Loucy (cell line): ENCODE results near the gene GIPC2.

ENCODE experiments used
- H2AFZ ChIP-seq: fragments of 200-600 bp; sonication (generic); 2 replicates; pipeline ENCODE4 v1.6.0; 2016; ENCODE audit warnings: antibody characterized with exemption, mild to moderate bottlenecking, low read length, moderate library complexity
- H3F3A ChIP-seq: fragments of 200-600 bp; 2 replicates; pipeline ENCODE4 v1.6.0; 2016; ENCODE audit warnings: antibody characterized with exemption, low read depth, mild to moderate bottlenecking
- H3K27me3 ChIP-seq: fragments of 200-600 bp; sonication (generic); 2 replicates; pipeline ENCODE4 v1.6.1; 2014; ENCODE audit warnings: low read length, mild to moderate bottlenecking; ENCODE audit not compliant: insufficient read depth, poor library complexity, severe bottlenecking
- H3K36me3 ChIP-seq: fragments of 200-600 bp; sonication (generic); 2 replicates; pipeline ENCODE4 v1.6.1; 2016; ENCODE audit warnings: low read length; ENCODE audit not compliant: insufficient read depth
- H3K4me1 ChIP-seq: fragments of 200-600 bp; sonication (generic); 2 replicates; pipeline ENCODE4 v1.5.1; 2014; ENCODE audit warnings: low read length, mild to moderate bottlenecking; ENCODE audit not compliant: insufficient read depth, poor library complexity, severe bottlenecking
- H3K4me2 ChIP-seq: fragments of 200-600 bp; sonication (generic); 2 replicates; pipeline ENCODE4 v1.6.0; 2014; ENCODE audit warnings: antibody characterized with exemption, low read length, low read depth, mild to moderate bottlenecking; ENCODE audit not compliant: poor library complexity, severe bottlenecking
- H3K4me3 ChIP-seq: fragments of 200-600 bp; sonication (generic); 2 replicates; pipeline ENCODE4 v1.5.1; 2014; ENCODE audit warnings: low read length, mild to moderate bottlenecking, mixed read lengths; ENCODE audit not compliant: poor library complexity, severe bottlenecking
- H3K79me2 ChIP-seq: fragments of 200-600 bp; sonication (generic); 2 replicates; pipeline ENCODE4 v1.6.1; 2014; ENCODE audit warnings: low read length; ENCODE audit not compliant: insufficient read depth
- H3K9ac ChIP-seq: fragments of 200-600 bp; sonication (generic); 2 replicates; pipeline ENCODE4 v1.6.0; 2014; ENCODE audit warnings: mild to moderate bottlenecking, low read depth, low read length, moderate library complexity; ENCODE audit not compliant: poor library complexity, severe bottlenecking
- H3K9me2 ChIP-seq: fragments of 200-600 bp; sonication (generic); replicated peaks from 2 replicates; pipeline ENCODE4 v1.6.1; 2016; ENCODE audit warnings: low read depth, low read length, mixed read lengths
- H3K9me3 ChIP-seq: fragments of 200-600 bp; sonication (generic); 2 replicates; pipeline ENCODE4 v1.6.1; 2014; ENCODE audit warnings: mild to moderate bottlenecking, antibody characterized with exemption, low read length, low read depth; ENCODE audit not compliant: insufficient read depth
- H4K20me1 ChIP-seq: fragments of 200-600 bp; sonication (generic); 2 replicates; pipeline ENCODE4 v1.6.0; 2014; ENCODE audit warnings: antibody characterized with exemption, low read length, mild to moderate bottlenecking; ENCODE audit not compliant: insufficient read depth, poor library complexity, severe bottlenecking
- EZH2phosphoT487 ChIP-seq: fragments of 200-600 bp; IDR thresholded peaks from 2 replicates; pipeline ENCODE4 v1.6.1; 2018; ENCODE audit warnings: antibody characterized with exemption, mild to moderate bottlenecking, moderate library complexity, borderline replicate concordance
- TF ChIP-seq, protein P1 (sequence below): fragments of 200-600 bp; sonication (generic); conservative IDR thresholded peaks from 2 replicates; pipeline ENCODE4 v1.5.1; 2014; ENCODE audit warnings: mild to moderate bottlenecking, antibody characterized with exemption, low read length

GIPC2 gene

DNA sequence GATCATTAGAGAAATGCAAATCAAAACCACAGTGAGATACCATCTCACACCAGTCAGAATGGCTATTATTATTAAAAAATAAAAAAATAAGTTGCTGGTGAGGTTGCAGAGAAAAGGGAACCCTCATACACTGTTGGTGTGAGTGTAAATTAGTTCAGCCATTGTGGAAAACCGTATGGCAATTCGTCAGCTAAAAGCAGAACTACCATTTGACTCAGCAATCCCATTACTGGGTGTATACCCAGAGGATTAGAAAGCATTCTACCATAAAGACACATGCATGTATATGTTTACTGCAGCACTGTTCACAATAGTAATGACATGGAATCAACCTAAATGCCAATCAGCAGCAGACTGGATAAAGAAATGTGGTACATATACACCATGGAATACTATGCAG lies 42.2 kb downstream of the GIPC2 start:
- no peaks in the 10 kb centered on the region for H3K79me2 ChIP-seq
- no peaks in the 10 kb centered on the region for H3K27me3 ChIP-seq
- H3K9ac ChIP-seq, result no peak overlapping the region
- H3K9me3 ChIP-seq, result no peaks in the 10 kb centered on the region; the same call in 1 of the 2 replicates
- H4K20me1 ChIP-seq, result no peaks in the 10 kb centered on the region
- TF ChIP-seq, protein P1, sequence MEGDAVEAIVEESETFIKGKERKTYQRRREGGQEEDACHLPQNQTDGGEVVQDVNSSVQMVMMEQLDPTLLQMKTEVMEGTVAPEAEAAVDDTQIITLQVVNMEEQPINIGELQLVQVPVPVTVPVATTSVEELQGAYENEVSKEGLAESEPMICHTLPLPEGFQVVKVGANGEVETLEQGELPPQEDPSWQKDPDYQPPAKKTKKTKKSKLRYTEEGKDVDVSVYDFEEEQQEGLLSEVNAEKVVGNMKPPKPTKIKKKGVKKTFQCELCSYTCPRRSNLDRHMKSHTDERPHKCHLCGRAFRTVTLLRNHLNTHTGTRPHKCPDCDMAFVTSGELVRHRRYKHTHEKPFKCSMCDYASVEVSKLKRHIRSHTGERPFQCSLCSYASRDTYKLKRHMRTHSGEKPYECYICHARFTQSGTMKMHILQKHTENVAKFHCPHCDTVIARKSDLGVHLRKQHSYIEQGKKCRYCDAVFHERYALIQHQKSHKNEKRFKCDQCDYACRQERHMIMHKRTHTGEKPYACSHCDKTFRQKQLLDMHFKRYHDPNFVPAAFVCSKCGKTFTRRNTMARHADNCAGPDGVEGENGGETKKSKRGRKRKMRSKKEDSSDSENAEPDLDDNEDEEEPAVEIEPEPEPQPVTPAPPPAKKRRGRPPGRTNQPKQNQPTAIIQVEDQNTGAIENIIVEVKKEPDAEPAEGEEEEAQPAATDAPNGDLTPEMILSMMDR, result no peak
- no peak for TF ChIP-seq EZH2phosphoT487
- H3K4me2 ChIP-seq, result no peak overlapping the region
- H2AFZ ChIP-seq, result no peak overlapping the region
- no peaks in the 10 kb centered on the region for H3K9me2 ChIP-seq
- no peaks in the 10 kb centered on the region for H3K36me3 ChIP-seq
- H3K4me1 ChIP-seq, result no peaks in the 10 kb centered on the region
- H3K4me3 ChIP-seq, result no peak overlapping the region
- H3F3A ChIP-seq, result no peaks in the 10 kb centered on the region

DNA sequence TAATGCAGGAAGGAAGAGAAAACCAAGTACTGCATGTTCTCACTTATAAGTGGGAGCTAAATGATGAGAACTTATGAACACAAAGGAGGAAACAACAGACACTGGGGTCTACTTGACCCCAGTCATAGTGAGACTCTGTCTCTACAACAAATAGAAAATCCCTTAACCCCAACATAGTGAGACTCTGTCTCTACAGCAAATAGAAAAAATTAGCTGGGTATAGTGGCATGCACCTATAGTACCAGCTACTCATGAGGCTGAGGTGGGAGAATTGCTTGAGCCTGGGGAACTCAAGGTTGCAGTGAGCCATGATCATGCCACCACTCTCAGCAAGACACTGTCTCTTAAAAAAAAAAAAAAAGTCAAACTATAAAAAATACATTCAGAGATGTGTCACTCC lies 42.7 kb downstream of the GIPC2 start:
- H4K20me1 ChIP-seq, result no peaks in the 10 kb centered on the region
- H3K4me3 ChIP-seq, result no peak overlapping the region
- H2AFZ ChIP-seq, result no peak overlapping the region
- no peaks in the 10 kb centered on the region for H3K4me1 ChIP-seq
- H3F3A ChIP-seq, result no peaks in the 10 kb centered on the region
- H3K79me2 ChIP-seq, result no peaks in the 10 kb centered on the region
- TF ChIP-seq EZH2phosphoT487, result no peak
- TF ChIP-seq, protein P1, result no peak
- H3K9me2 ChIP-seq, result no peaks in the 10 kb centered on the region
- H3K36me3 ChIP-seq, result no peaks in the 10 kb centered on the region
- no peak overlapping the region for H3K4me2 ChIP-seq
- no peaks in the 10 kb centered on the region; the same call in 1 of the 2 replicates for H3K9me3 ChIP-seq
- no peaks in the 10 kb centered on the region for H3K27me3 ChIP-seq
- no peak overlapping the region for H3K9ac ChIP-seq

DNA sequence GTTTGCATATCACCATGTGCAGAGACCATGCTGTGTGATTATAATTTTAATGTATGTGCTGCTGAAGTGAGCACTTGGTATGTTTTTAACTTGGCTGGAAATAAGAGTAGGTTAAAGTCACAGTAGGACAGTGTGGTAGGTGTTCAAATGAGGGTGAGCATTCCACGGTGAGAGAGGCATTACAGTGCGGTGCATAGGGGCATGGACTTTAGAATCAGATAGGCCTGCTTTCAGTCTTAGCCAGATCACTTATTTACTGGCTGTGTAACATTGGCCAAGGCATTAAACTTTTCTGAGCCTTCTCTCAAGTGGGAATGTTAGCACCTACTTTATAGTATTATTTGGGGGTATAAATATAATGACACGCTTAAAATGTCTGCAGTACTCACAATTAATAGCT lies 43.2 kb downstream of the GIPC2 start:
- Histone ChIP-seq H3K4me2 (no peak overlapping the region), H2AFZ (no peak overlapping the region), H3K9ac (no peak overlapping the region), H3K36me3 (no peaks in the 10 kb centered on the region), H3K79me2 (no peaks in the 10 kb centered on the region), H4K20me1 (no peaks in the 10 kb centered on the region), H3K27me3 (no peaks in the 10 kb centered on the region), H3K4me1 (no peaks in the 10 kb centered on the region), H3K9me2 (no peaks in the 10 kb centered on the region), H3F3A (no peaks in the 10 kb centered on the region), H3K9me3 (no peaks in the 10 kb centered on the region; the same call in 1 of the 2 replicates), H3K4me3 (no peak overlapping the region)
- TF ChIP-seq EZH2phosphoT487, result no peak
- TF ChIP-seq, protein P1, result no peak
